ENCODE measurements around the gene COL20A1.
A peak's percentile ranks its signal among the peaks of the same experiment; 100 is the strongest.

The COL20A1 gene

GRCh38 chr20:63254606-63255384 lies 38.2 kb upstream of the COL20A1 start:
- WGBS (ENCODE audit: extremely low coverage, insufficient coverage, insufficient read length), result no CpG with 5 or more reads among the region's 56 CpGs

GRCh38 chr20:63255931-63256704 lies 36.9 kb upstream of the COL20A1 start:
- Histone ChIP-seq H3K9me3 (ENCODE audit: insufficient read depth, low read depth, low read length) (peaks cover 14% of the 10 kb centered on the region), H2BK5ac (ENCODE audit: low read depth, low read length, poor library complexity) (no peak overlapping the region)
- DNase-seq, result peak in 1 of 2 donors; percentile 58

More at GRCh38 chr20:63254606-63255384, 38.2 kb upstream of the COL20A1 start:
- peak in 1 of 2 donors; percentile 71 for DNase-seq
- Histone ChIP-seq H3K23ac (ENCODE audit: low read length) (no peak overlapping the region), H4K12ac (ENCODE audit: low read depth, low read length) (peak overlapping the region; percentile 21), H3K79me1 (ENCODE audit: low read length) (peaks cover 22% of the 10 kb centered on the region), H3K79me2 (ENCODE audit: control insufficient read depth, insufficient read depth, low read length, poor library complexity) (peaks cover 11% of the 10 kb centered on the region), H3K14ac (ENCODE audit: low read length) (no peak overlapping the region), H3K9me3 (ENCODE audit: insufficient read depth, low read depth, low read length) (peaks cover 14% of the 10 kb centered on the region), H3K4me1 (ENCODE audit: control insufficient read depth in 1 of 2, insufficient read depth in 2 of 2, low read length in 2 of 2) (peaks cover 15 to 42% of the 10 kb centered on the region in 2 experiments), H2BK5ac (ENCODE audit: low read depth, low read length, poor library complexity) (no peak overlapping the region), H3K4ac (ENCODE audit: low read depth, low read length) (no peak overlapping the region), H2BK12ac (ENCODE audit: low read length) (no peak overlapping the region), H4K8ac (ENCODE audit: low read depth, low read length) (peak overlapping the region; percentile 0), H3K27ac (ENCODE audit: low read depth, low read length) (peak overlapping the region; percentile 14), H3K27me3 (ENCODE audit: insufficient read depth, low read length) (peaks cover 12% of the 10 kb centered on the region), H2AK5ac (ENCODE audit: low read length) (no peak overlapping the region), H3K18ac (ENCODE audit: low read length) (no peak overlapping the region), H3K36me3 (ENCODE audit: control insufficient read depth in 1 of 2, insufficient read depth in 2 of 2, low read length in 2 of 2) (peaks cover 0 to 6% of the 10 kb centered on the region in 2 experiments), H3K4me3 (ENCODE audit: low read depth, low read length) (peak overlapping the region; percentile 21), H2BK120ac (ENCODE audit: insufficient read depth, low read length, poor library complexity) (no peak overlapping the region), H3K9ac (ENCODE audit: low read length) (no peak overlapping the region), H4K91ac (ENCODE audit: low read depth, low read length) (peak overlapping the region; percentile 13), H3K4me2 (ENCODE audit: low read length) (peak overlapping the region; percentile 53), H2AFZ (ENCODE audit: insufficient read depth, low read length, poor library complexity) (no peak overlapping the region)

GRCh38 chr20:63256954-63257353 lies 36.0 kb upstream of the COL20A1 start:
- Histone ChIP-seq H3K9me3 (ENCODE audit: insufficient read depth, low read depth, low read length) (peaks cover 14% of the 10 kb centered on the region), H3K36me3 (ENCODE audit: control insufficient read depth in 1 of 2, insufficient read depth in 2 of 2, low read length in 2 of 2) (peaks cover 0 to 2% of the 10 kb centered on the region in 2 experiments), H4K12ac (ENCODE audit: low read depth, low read length) (no peak overlapping the region), H3K18ac (ENCODE audit: low read length) (no peak overlapping the region), H3K23ac (ENCODE audit: low read length) (no peak overlapping the region), H4K91ac (ENCODE audit: low read depth, low read length) (peak overlapping the region; percentile 87), H3K4ac (ENCODE audit: low read depth, low read length) (no peak overlapping the region), H3K79me2 (ENCODE audit: control insufficient read depth, insufficient read depth, low read length, poor library complexity) (peaks cover 11% of the 10 kb centered on the region), H3K27ac (ENCODE audit: low read depth, low read length) (no peak overlapping the region), H2AFZ (ENCODE audit: insufficient read depth, low read length, poor library complexity) (no peak overlapping the region), H2BK120ac (ENCODE audit: insufficient read depth, low read length, poor library complexity) (no peak overlapping the region), H4K8ac (ENCODE audit: low read depth, low read length) (no peak overlapping the region), H3K9ac (ENCODE audit: low read length) (no peak overlapping the region), H3K4me1 (ENCODE audit: control insufficient read depth in 1 of 2, insufficient read depth in 2 of 2, low read length in 2 of 2) (peaks cover 12 to 39% of the 10 kb centered on the region in 2 experiments), H2AK5ac (ENCODE audit: low read length) (peak overlapping the region; percentile 28), H2BK5ac (ENCODE audit: low read depth, low read length, poor library complexity) (no peak overlapping the region), H3K14ac (ENCODE audit: low read length) (no peak overlapping the region), H3K4me3 (ENCODE audit: low read depth, low read length) (peak overlapping the region; percentile 11), H2BK12ac (ENCODE audit: low read length) (no peak overlapping the region), H3K79me1 (ENCODE audit: low read length) (peaks cover 20% of the 10 kb centered on the region), H3K27me3 (ENCODE audit: insufficient read depth, low read length) (peaks cover 10% of the 10 kb centered on the region), H3K4me2 (ENCODE audit: low read length) (no peak overlapping the region)
- DNase-seq, result no peak
- no CpG with 5 or more reads among the region's 4 CpGs for WGBS (ENCODE audit: extremely low coverage, insufficient coverage, insufficient read length)

More at GRCh38 chr20:63255931-63256704, 36.9 kb upstream of the COL20A1 start:
- peak overlapping the region; percentile 44 for H4K8ac ChIP-seq (ENCODE audit: low read depth, low read length)
- H3K4me3 ChIP-seq (ENCODE audit: low read depth, low read length), result peak overlapping the region; percentile 20
- H3K14ac ChIP-seq (ENCODE audit: low read length), result peak overlapping the region; percentile 62
- H3K36me3 ChIP-seq (ENCODE audit: control insufficient read depth in 1 of 2, insufficient read depth in 2 of 2, low read length in 2 of 2), result peaks cover 0 to 2% of the 10 kb centered on the region in 2 experiments
- H3K27ac ChIP-seq (ENCODE audit: low read depth, low read length), result no peak overlapping the region
- peaks cover 15 to 42% of the 10 kb centered on the region in 2 experiments for H3K4me1 ChIP-seq (ENCODE audit: control insufficient read depth in 1 of 2, insufficient read depth in 2 of 2, low read length in 2 of 2)
- peak overlapping the region; percentile 53 for H2BK12ac ChIP-seq (ENCODE audit: low read length)
- H4K91ac ChIP-seq (ENCODE audit: low read depth, low read length), result peak overlapping the region; percentile 87
- no peak overlapping the region for H3K18ac ChIP-seq (ENCODE audit: low read length)
- no peak overlapping the region for H3K4me2 ChIP-seq (ENCODE audit: low read length)
- H3K23ac ChIP-seq (ENCODE audit: low read length), result no peak overlapping the region
- peaks cover 11% of the 10 kb centered on the region for H3K79me2 ChIP-seq (ENCODE audit: control insufficient read depth, insufficient read depth, low read length, poor library complexity)
- no peak overlapping the region for H2AFZ ChIP-seq (ENCODE audit: insufficient read depth, low read length, poor library complexity)
- H4K12ac ChIP-seq (ENCODE audit: low read depth, low read length), result no peak overlapping the region
- no CpG with 5 or more reads among the region's 31 CpGs for WGBS (ENCODE audit: extremely low coverage, insufficient coverage, insufficient read length)
- H3K4ac ChIP-seq (ENCODE audit: low read depth, low read length), result peak overlapping the region; percentile 52
- H2AK5ac ChIP-seq (ENCODE audit: low read length), result peak overlapping the region; percentile 32
- no peak overlapping the region for H3K9ac ChIP-seq (ENCODE audit: low read length)
- peaks cover 12% of the 10 kb centered on the region for H3K27me3 ChIP-seq (ENCODE audit: insufficient read depth, low read length)
- H3K79me1 ChIP-seq (ENCODE audit: low read length), result peaks cover 22% of the 10 kb centered on the region
- peak overlapping the region; percentile 35 for H2BK120ac ChIP-seq (ENCODE audit: insufficient read depth, low read length, poor library complexity)

GRCh38 chr20:63257629-63258028 lies 35.4 kb upstream of the COL20A1 start:
- Histone ChIP-seq H3K14ac (ENCODE audit: low read length) (no peak overlapping the region), H2AK5ac (ENCODE audit: low read length) (no peak overlapping the region)

More at GRCh38 chr20:63257629-63258028, 35.4 kb upstream of the COL20A1 start:
- Histone ChIP-seq H3K27me3 (ENCODE audit: insufficient read depth, low read length) (peaks cover 9% of the 10 kb centered on the region), H2BK5ac (ENCODE audit: low read depth, low read length, poor library complexity) (no peak overlapping the region), H3K18ac (ENCODE audit: low read length) (no peak overlapping the region), H3K27ac (ENCODE audit: low read depth, low read length) (no peak overlapping the region), H4K91ac (ENCODE audit: low read depth, low read length) (no peak overlapping the region), H2BK12ac (ENCODE audit: low read length) (no peak overlapping the region), H2AFZ (ENCODE audit: insufficient read depth, low read length, poor library complexity) (no peak overlapping the region), H4K12ac (ENCODE audit: low read depth, low read length) (no peak overlapping the region), H3K9ac (ENCODE audit: low read length) (no peak overlapping the region), H3K23ac (ENCODE audit: low read length) (no peak overlapping the region), H3K4ac (ENCODE audit: low read depth, low read length) (no peak overlapping the region), H2BK120ac (ENCODE audit: insufficient read depth, low read length, poor library complexity) (no peak overlapping the region), H4K8ac (ENCODE audit: low read depth, low read length) (no peak overlapping the region), H3K4me1 (ENCODE audit: control insufficient read depth in 1 of 2, insufficient read depth in 2 of 2, low read length in 2 of 2) (peaks cover 12 to 36% of the 10 kb centered on the region in 2 experiments), H3K9me3 (ENCODE audit: insufficient read depth, low read depth, low read length) (peaks cover 14% of the 10 kb centered on the region), H3K4me3 (ENCODE audit: low read depth, low read length) (no peak overlapping the region), H3K79me2 (ENCODE audit: control insufficient read depth, insufficient read depth, low read length, poor library complexity) (peaks cover 9% of the 10 kb centered on the region), H3K79me1 (ENCODE audit: low read length) (peaks cover 18% of the 10 kb centered on the region), H3K4me2 (ENCODE audit: low read length) (no peak overlapping the region), H3K36me3 (ENCODE audit: control insufficient read depth in 1 of 2, insufficient read depth in 2 of 2, low read length in 2 of 2) (peaks cover 0 to 2% of the 10 kb centered on the region in 2 experiments)
- DNase-seq, result no peak
- WGBS (ENCODE audit: extremely low coverage, insufficient coverage, insufficient read length), result no CpG with 5 or more reads among the region's 13 CpGs

All from trophoblast cell (in vitro differentiated cells and primary cell).